Measurements from ENCODE around the gene DPP4. TPM values are rescaled to one million over a fixed set of nuclear protein-coding genes. Genes with fewer than 3 reads are reported as not detected.

The DPP4 gene
- total and polyA plus RNA-seq, 2 of the 13 experiments (the other 11 are each of a cell fraction or from before 2014, with no cell fraction given) = 39.4 to 109 TPM

DNA sequence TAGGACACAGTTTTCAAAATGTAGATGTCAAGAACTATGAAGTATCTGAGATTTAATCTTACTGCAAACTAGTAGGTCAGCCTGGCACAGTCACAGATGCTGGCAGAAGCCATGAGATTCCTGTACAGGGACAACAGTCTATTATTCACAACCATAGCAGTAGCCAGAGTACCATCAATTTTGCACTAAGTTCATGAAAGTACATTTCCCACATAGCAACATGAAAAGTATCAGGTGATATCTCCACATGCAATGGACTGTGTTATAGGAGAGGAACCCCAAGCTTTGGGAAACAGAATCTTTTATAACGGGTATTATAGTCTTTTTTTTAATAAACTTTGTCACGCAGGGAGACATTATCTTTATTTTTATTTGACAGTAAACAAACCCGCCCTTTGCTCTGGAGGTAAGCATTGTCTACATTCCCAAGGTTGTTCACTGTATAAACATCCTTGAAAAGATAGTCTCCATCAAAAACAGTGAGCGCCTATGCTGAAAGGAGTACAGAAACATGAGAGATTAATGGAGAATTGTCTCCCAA, 33.4 kb upstream of the DPP4 start (continued):
- TF ChIP-seq, protein P1, sequence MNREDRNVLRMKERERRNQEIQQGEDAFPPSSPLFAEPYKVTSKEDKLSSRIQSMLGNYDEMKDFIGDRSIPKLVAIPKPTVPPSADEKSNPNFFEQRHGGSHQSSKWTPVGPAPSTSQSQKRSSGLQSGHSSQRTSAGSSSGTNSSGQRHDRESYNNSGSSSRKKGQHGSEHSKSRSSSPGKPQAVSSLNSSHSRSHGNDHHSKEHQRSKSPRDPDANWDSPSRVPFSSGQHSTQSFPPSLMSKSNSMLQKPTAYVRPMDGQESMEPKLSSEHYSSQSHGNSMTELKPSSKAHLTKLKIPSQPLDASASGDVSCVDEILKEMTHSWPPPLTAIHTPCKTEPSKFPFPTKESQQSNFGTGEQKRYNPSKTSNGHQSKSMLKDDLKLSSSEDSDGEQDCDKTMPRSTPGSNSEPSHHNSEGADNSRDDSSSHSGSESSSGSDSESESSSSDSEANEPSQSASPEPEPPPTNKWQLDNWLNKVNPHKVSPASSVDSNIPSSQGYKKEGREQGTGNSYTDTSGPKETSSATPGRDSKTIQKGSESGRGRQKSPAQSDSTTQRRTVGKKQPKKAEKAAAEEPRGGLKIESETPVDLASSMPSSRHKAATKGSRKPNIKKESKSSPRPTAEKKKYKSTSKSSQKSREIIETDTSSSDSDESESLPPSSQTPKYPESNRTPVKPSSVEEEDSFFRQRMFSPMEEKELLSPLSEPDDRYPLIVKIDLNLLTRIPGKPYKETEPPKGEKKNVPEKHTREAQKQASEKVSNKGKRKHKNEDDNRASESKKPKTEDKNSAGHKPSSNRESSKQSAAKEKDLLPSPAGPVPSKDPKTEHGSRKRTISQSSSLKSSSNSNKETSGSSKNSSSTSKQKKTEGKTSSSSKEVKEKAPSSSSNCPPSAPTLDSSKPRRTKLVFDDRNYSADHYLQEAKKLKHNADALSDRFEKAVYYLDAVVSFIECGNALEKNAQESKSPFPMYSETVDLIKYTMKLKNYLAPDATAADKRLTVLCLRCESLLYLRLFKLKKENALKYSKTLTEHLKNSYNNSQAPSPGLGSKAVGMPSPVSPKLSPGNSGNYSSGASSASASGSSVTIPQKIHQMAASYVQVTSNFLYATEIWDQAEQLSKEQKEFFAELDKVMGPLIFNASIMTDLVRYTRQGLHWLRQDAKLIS (CRISPR knock-in tag; IDR thresholded peaks at IDR 0.05) = no peak
- peak; percentile 93 for TF ChIP-seq NCOA2 (CRISPR knock-in tag; IDR thresholded peaks at IDR 0.05)
- TF ChIP-seq NKX3-1 (CRISPR knock-in tag; IDR thresholded peaks at IDR 0.05) = no peak
- TF ChIP-seq CHCHD3 (CRISPR knock-in tag; IDR thresholded peaks at IDR 0.05) = no peak
- TF ChIP-seq SMC3 (IDR thresholded peaks at IDR 0.05; ENCODE audit: low read length) = no peak
- peak; percentile 52; the same call in 1 of the 2 replicates for TF ChIP-seq SAP130 (CRISPR knock-in tag; IDR thresholded peaks at IDR 0.05; ENCODE audit: low read depth)
- TF ChIP-seq BRCA1 (CRISPR knock-in tag; IDR thresholded peaks at IDR 0.05) = no peak
- no peak for TF ChIP-seq JUND (CRISPR knock-in tag; IDR thresholded peaks at IDR 0.05)
- TF ChIP-seq ZNF879 (CRISPR knock-in tag; IDR thresholded peaks at IDR 0.05) = no peak
- no peak for TF ChIP-seq NCOA5 (CRISPR knock-in tag; IDR thresholded peaks at IDR 0.05)
- no peak for TF ChIP-seq SMARCE1 (IDR thresholded peaks at IDR 0.05; ENCODE audit: borderline replicate concordance)
- no peak for TF ChIP-seq ZKSCAN5 (CRISPR knock-in tag; IDR thresholded peaks at IDR 0.05)
- no peak for TF ChIP-seq NFE2 (CRISPR knock-in tag; IDR thresholded peaks at IDR 0.05)
- no peak for TF ChIP-seq TEAD2 (CRISPR knock-in tag; IDR thresholded peaks at IDR 0.05)
- no peak for TF ChIP-seq ZNF83 (CRISPR knock-in tag; IDR thresholded peaks at IDR 0.05; ENCODE audit: borderline replicate concordance)
- TF ChIP-seq SRSF1 (optimal IDR thresholded peaks at IDR 0.05; ENCODE audit: low read depth, low read length) = no peak
- TF ChIP-seq SNAPC2 (CRISPR knock-in tag; IDR thresholded peaks at IDR 0.05) = no peak
- TF ChIP-seq, protein P2, sequence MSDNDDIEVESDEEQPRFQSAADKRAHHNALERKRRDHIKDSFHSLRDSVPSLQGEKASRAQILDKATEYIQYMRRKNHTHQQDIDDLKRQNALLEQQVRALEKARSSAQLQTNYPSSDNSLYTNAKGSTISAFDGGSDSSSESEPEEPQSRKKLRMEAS (IDR thresholded peaks at IDR 0.05) = no peak
- TF ChIP-seq, protein P3, sequence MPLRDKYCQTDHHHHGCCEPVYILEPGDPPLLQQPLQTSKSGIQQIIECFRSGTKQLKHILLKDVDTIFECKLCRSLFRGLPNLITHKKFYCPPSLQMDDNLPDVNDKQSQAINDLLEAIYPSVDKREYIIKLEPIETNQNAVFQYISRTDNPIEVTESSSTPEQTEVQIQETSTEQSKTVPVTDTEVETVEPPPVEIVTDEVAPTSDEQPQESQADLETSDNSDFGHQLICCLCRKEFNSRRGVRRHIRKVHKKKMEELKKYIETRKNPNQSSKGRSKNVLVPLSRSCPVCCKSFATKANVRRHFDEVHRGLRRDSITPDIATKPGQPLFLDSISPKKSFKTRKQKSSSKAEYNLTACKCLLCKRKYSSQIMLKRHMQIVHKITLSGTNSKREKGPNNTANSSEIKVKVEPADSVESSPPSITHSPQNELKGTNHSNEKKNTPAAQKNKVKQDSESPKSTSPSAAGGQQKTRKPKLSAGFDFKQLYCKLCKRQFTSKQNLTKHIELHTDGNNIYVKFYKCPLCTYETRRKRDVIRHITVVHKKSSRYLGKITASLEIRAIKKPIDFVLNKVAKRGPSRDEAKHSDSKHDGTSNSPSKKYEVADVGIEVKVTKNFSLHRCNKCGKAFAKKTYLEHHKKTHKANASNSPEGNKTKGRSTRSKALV (CRISPR knock-in tag; IDR thresholded peaks at IDR 0.05) = 0 out of 2 replicates have a peak, but pooled peaks have one; percentile 37
- TF ChIP-seq RBM39 (IDR thresholded peaks at IDR 0.05; ENCODE audit: low read depth, low read length, poor library complexity, severe bottlenecking) = no peak
- no peak for TF ChIP-seq ZNF251 (CRISPR knock-in tag; IDR thresholded peaks at IDR 0.05)
- TF ChIP-seq, protein P4, sequence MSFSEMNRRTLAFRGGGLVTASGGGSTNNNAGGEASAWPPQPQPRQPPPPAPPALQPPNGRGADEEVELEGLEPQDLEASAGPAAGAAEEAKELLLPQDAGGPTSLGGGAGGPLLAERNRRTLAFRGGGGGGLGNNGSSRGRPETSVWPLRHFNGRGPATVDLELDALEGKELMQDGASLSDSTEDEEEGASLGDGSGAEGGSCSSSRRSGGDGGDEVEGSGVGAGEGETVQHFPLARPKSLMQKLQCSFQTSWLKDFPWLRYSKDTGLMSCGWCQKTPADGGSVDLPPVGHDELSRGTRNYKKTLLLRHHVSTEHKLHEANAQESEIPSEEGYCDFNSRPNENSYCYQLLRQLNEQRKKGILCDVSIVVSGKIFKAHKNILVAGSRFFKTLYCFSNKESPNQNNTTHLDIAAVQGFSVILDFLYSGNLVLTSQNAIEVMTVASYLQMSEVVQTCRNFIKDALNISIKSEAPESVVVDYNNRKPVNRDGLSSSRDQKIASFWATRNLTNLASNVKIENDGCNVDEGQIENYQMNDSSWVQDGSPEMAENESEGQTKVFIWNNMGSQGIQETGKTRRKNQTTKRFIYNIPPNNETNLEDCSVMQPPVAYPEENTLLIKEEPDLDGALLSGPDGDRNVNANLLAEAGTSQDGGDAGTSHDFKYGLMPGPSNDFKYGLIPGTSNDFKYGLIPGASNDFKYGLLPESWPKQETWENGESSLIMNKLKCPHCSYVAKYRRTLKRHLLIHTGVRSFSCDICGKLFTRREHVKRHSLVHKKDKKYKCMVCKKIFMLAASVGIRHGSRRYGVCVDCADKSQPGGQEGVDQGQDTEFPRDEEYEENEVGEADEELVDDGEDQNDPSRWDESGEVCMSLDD (CRISPR knock-in tag; IDR thresholded peaks at IDR 0.05; ENCODE audit: borderline replicate concordance) = no peak
- TF ChIP-seq, protein P5, sequence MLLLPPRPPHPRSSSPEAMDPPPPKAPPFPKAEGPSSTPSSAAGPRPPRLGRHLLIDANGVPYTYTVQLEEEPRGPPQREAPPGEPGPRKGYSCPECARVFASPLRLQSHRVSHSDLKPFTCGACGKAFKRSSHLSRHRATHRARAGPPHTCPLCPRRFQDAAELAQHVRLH (CRISPR knock-in tag; IDR thresholded peaks at IDR 0.05; ENCODE audit: borderline replicate concordance, low read depth) = no peak
